Cardiac muscle cell (in vitro differentiated cells and primary cell): Measurements from ENCODE around the gene CCN2. TPM values are rescaled to one million over a fixed set of nuclear protein-coding genes. Genes with fewer than 3 reads are reported as not detected.
"Not testable (repeated sequence)": the region's sequence is repeated elsewhere in the genome, so short reads cannot be mapped to it uniquely, and the experiment has no call there.

Experiments
- DNase-seq, 2 donors: peaks; one replicate each; pipeline versions ENCODE4 v3.0.0 to v3.0.0-alpha.2; 2010 to 2017; ENCODE audit warnings: low read depth in 1 of 2, low spot score in 1 of 2
- H3K27ac ChIP-seq: fragments of 200-600 bp; sonication (generic); 2 replicates; pipeline ENCODE4 v1.5.1; 2016
- H3K27me3 ChIP-seq: fragments of 200-600 bp; sonication (generic); 2 replicates; pipeline ENCODE4 v1.6.0; 2016; ENCODE audit warnings: control low read depth
- H3K36me3 ChIP-seq: fragments of 200-600 bp; sonication (generic); 2 replicates; pipeline ENCODE4 v1.5.1; 2016; ENCODE audit warnings: control low read depth
- H3K4me1 ChIP-seq: fragments of 200-600 bp; sonication (generic); 2 replicates; pipeline ENCODE4 v1.8.1; 2017; ENCODE audit warnings: low read depth, mild to moderate bottlenecking, mixed run types
- H3K4me3 ChIP-seq: fragments of 200-600 bp; sonication (generic); 2 replicates; pipeline ENCODE4 v1.5.1; 2016; ENCODE audit warnings: mild to moderate bottlenecking
- H3K9me3 ChIP-seq: fragments of 200-600 bp; sonication (generic); 2 replicates; pipeline ENCODE4 v1.5.1; 2017; ENCODE audit warnings: low read depth, mild to moderate bottlenecking, control low read depth
- CTCF ChIP-seq: IDR thresholded peaks from 2 replicates; pipeline ENCODE4 v1.5.1; 2012; ENCODE audit warnings: low read depth, mild to moderate bottlenecking, low read length
- polyA plus RNA-seq: library from polyadenylated mRNA; unstranded; fragments of >200 nt; fragmentation: Nextera tagmentation; extraction: Ambion mirVana; gene quantifications from 2 replicates; pipeline ENCODE4 v1.2.1, GENCODE V29; 2016
- total RNA-seq: library from RNA; depleted of rRNA; stranded (reverse); fragments of >200 nt; gene quantifications from 2 replicates; pipeline ENCODE4 v1.2.3, GENCODE V29; 2016

Gene CCN2
- total and polyA plus RNA-seq, 2 experiments from 2014 or later, result 20.1 to 44.3 TPM

GRCh38 chr6:131910219-131910589 is 41.0 kb downstream of the CCN2 start:
- Histone ChIP-seq H3K27me3 (no peaks in the 10 kb centered on the region), H3K4me3 (no peak overlapping the region)

GRCh38 chr6:131909408-131910218 is 41.6 kb downstream of the CCN2 start:
- no peaks in the 10 kb centered on the region for H3K27me3 ChIP-seq
- TF ChIP-seq CTCF, result peak; percentile 84
- no peaks in the 10 kb centered on the region for H3K36me3 ChIP-seq
- no peaks in the 10 kb centered on the region for H3K9me3 ChIP-seq
- H3K27ac ChIP-seq, result no peak overlapping the region
- no peaks in the 10 kb centered on the region for H3K4me1 ChIP-seq
- DNase-seq, result peak; percentile 80 to 81
- no peak overlapping the region for H3K4me3 ChIP-seq

More at GRCh38 chr6:131910219-131910589, 41.0 kb downstream of the CCN2 start:
- Histone ChIP-seq H3K9me3 (no peaks in the 10 kb centered on the region), H3K36me3 (no peaks in the 10 kb centered on the region), H3K4me1 (no peaks in the 10 kb centered on the region), H3K27ac (no peak overlapping the region)
- DNase-seq, result no peak
- no peak for TF ChIP-seq CTCF

GRCh38 chr6:131908787-131909186 is 42.4 kb downstream of the CCN2 start:
- not testable (repeated sequence) for H3K27ac ChIP-seq, H3K27me3 ChIP-seq, H3K36me3 ChIP-seq, H3K9me3 ChIP-seq, DNase-seq, H3K4me1 ChIP-seq, H3K4me3 ChIP-seq

- H3K4me1 ChIP-seq, H3K4me3 ChIP-seq, H3K27ac ChIP-seq, H3K36me3 ChIP-seq, H3K9me3 ChIP-seq, DNase-seq, H3K27me3 ChIP-seq: not testable (repeated sequence)
Observed at GRCh38 chr6:131903734-131904133, 47.4 kb downstream of the CCN2 start.

GRCh38 chr6:131901326-131901873 is 49.8 kb downstream of the CCN2 start:
- not testable (repeated sequence) for H3K36me3 ChIP-seq, DNase-seq, H3K9me3 ChIP-seq, H3K27me3 ChIP-seq, H3K4me1 ChIP-seq, H3K4me3 ChIP-seq, H3K27ac ChIP-seq

GRCh38 chr6:131900231-131900630 is 50.9 kb downstream of the CCN2 start:
- DNase-seq, result no peak
- no peaks in the 10 kb centered on the region for H3K4me1 ChIP-seq
- H3K27ac ChIP-seq, result no peak overlapping the region
- H3K36me3 ChIP-seq, result no peaks in the 10 kb centered on the region
- H3K4me3 ChIP-seq, result no peak overlapping the region
- H3K27me3 ChIP-seq, result no peaks in the 10 kb centered on the region
- TF ChIP-seq CTCF, result no peak
- H3K9me3 ChIP-seq, result no peaks in the 10 kb centered on the region

GRCh38 chr6:131898718-131899117 is 52.5 kb downstream of the CCN2 start:
- no peak for TF ChIP-seq CTCF
- H3K9me3 ChIP-seq, result no peaks in the 10 kb centered on the region
- no peaks in the 10 kb centered on the region for H3K4me1 ChIP-seq
- H3K27ac ChIP-seq, result no peak overlapping the region
- H3K4me3 ChIP-seq, result no peak overlapping the region
- no peak for DNase-seq
- no peaks in the 10 kb centered on the region for H3K27me3 ChIP-seq
- no peaks in the 10 kb centered on the region for H3K36me3 ChIP-seq
